Testis (tissue), 3 donors: ENCODE measurements around the gene CENPO. TPM values are rescaled to one million over a fixed set of nuclear protein-coding genes. Genes with fewer than 3 reads are reported as not detected.

Source experiments
- DNase-seq: peaks from one replicate; pipeline ENCODE4 v3.0.0-alpha.2; 2019
- H3K27ac ChIP-seq, 2 donors: fragments of 200-600 bp; sonication (generic); one replicate each; pipeline ENCODE4 v1.5.1; 2019
- H3K27me3 ChIP-seq: fragments of 200-600 bp; sonication (generic); one replicate; pipeline ENCODE4 v1.5.1; 2019
- H3K36me3 ChIP-seq: fragments of 200-600 bp; sonication (generic); one replicate; pipeline ENCODE4 v1.5.1; 2017; ENCODE audit warnings: low read depth; ENCODE audit errors: missing control alignments
- H3K4me1 ChIP-seq: fragments of 200-600 bp; sonication (generic); one replicate; pipeline ENCODE4 v1.5.1; 2019
- H3K4me3 ChIP-seq, 2 donors: fragments of 200-600 bp; sonication (generic); one replicate each; pipeline ENCODE4 v1.5.1; 2017 to 2019
- H3K9me3 ChIP-seq: fragments of 200-600 bp; sonication (generic); one replicate; pipeline ENCODE4 v1.5.1; 2017
- CTCF ChIP-seq, 3 experiments: fragments of 450-650 bp in 2 of 3; fragments of 200-600 bp in 1 of 3; sonication (generic) in 1 of 3; IDR thresholded peaks; one replicate each; pipeline ENCODE4 v1.5.1; 2016 to 2019; ENCODE audit warnings: antibody characterized with exemption in 3 of 3, mild to moderate bottlenecking in 2 of 3, moderate library complexity in 1 of 3
- POLR2A ChIP-seq: fragments of 450-650 bp; IDR thresholded peaks from one replicate; pipeline ENCODE4 v1.6.1; 2017; ENCODE audit warnings: antibody characterized with exemption, mild to moderate bottlenecking, moderate library complexity
- WGBS, 2 donors: methylation state at CpG; one replicate each; pipeline ENCODE4 v1.1.5; 2018; 5-methylcytosine and 5-hydroxymethylcytosine counted together
- intact Hi-C: fragments of 100-400 bp; cut with DNase I; formaldehyde crosslinking; loops from one replicate; pipeline ENCODE4 v1.15.1; 2023; ENCODE audit warnings: low total_unique reads
- polyA plus RNA-seq: library from polyadenylated mRNA; stranded (reverse); fragments of 350-450 nt; fragmentation: Illumina TruSeq; extraction: RNeasy Lipid Tissue Mini Kit (QIAGEN cat#74804); gene quantifications from one replicate; pipeline ENCODE4 v1.2.3, GENCODE V29; 2014; ENCODE audit warnings: low read depth, low replicate concordance; ENCODE audit not compliant: insufficient read depth
- total RNA-seq, 2 donors: library from RNA; depleted of rRNA; stranded (reverse); fragments of >200 nt; gene quantifications; one replicate each; pipeline ENCODE4 v1.2.3, GENCODE V29; 2016

CENPO gene
- total and polyA plus RNA-seq, 3 donors from 2014 or later: 27.1 to 41.2 (median 32.8) TPM

DNA sequence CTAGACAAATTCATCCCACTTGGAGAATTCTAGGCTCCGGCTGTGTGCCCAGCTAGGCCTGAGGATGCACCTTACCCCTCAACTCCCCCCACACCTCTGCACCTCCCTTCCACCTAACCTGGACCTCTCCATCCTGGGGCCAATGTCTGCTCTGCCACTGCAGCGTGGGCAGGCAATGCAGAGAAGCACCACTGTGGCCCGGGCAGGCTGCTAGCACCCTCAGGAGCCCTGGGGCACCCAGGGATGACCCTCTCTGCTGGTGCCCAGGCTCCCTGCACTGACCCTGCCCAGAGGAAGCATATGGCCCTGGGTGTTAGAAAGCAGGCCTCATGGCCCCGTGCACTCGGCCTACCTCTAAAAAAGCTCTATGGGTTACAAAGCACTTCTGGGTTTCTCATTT lies 77.2 kb downstream of the CENPO start:
- no peak overlapping the region for H3K4me3 ChIP-seq
- no peaks in the 10 kb centered on the region for H3K27me3 ChIP-seq
- H3K9me3 ChIP-seq: no peaks in the 10 kb centered on the region
- peak overlapping the region in 1 of 2 donors; percentile 51 for H3K27ac ChIP-seq
- intact Hi-C loops: no loop called here
- TF ChIP-seq CTCF (IDR thresholded peaks at IDR 0.05): no peak
- no peak for TF ChIP-seq POLR2A
- 94 to 98% methylated on average over 4 to 5 of the region's 5 CpGs for WGBS, 2 donors
- DNase-seq: no peak
- no peaks in the 10 kb centered on the region for H3K36me3 ChIP-seq
- H3K4me1 ChIP-seq: peaks cover 10% of the 10 kb centered on the region

GRCh38 chr2:24870891-24871705 lies 77.9 kb downstream of the CENPO start:
- WGBS, 2 donors: 85 to 86% methylated on average over 16 of the region's 16 CpGs
- Histone ChIP-seq H3K9me3 (no peaks in the 10 kb centered on the region), H3K4me3 (no peak overlapping the region), H3K27me3 (no peaks in the 10 kb centered on the region), H3K36me3 (no peaks in the 10 kb centered on the region), H3K4me1 (peaks cover 10% of the 10 kb centered on the region), H3K27ac (peak overlapping the region in 1 of 2 donors; percentile 51)
- intact Hi-C loops: no loop called here
- TF ChIP-seq CTCF (IDR thresholded peaks at IDR 0.05) (no peak), POLR2A (no peak)
- DNase-seq: no peak

- Histone ChIP-seq H3K27ac (peak overlapping the region in 1 of 2 donors; percentile 51), H3K9me3 (no peaks in the 10 kb centered on the region), H3K4me1 (peaks cover 10% of the 10 kb centered on the region), H3K4me3 (no peak overlapping the region), H3K36me3 (no peaks in the 10 kb centered on the region), H3K27me3 (no peaks in the 10 kb centered on the region)
- 28 to 52% methylated on average over 11 to 12 of the region's 12 CpGs for WGBS, 2 donors
- TF ChIP-seq POLR2A (no peak), CTCF (IDR thresholded peaks at IDR 0.05) (no peak)
- no peak for DNase-seq
- intact Hi-C loops: no loop called here
Measured at GRCh38 chr2:24871852-24872333, 78.7 kb downstream of the CENPO start.

Other genes with a start within 250 kb of the CENPO start
- 10 to 100 TPM; 60.4 to 61.3 TPM for gene PTRHD1, start within 50 bp of the CENPO start, total RNA-seq
- gene PTRHD1, start within 50 bp of the CENPO start, polyA plus RNA-seq: 122 TPM
- gene ADCY3, start 126.8 kb downstream of the CENPO start, total RNA-seq: 10 to 100 TPM; 22.3 to 27.9 TPM
- gene ADCY3, start 126.8 kb downstream of the CENPO start, polyA plus RNA-seq: 41.6 TPM
- 10 to 100 TPM; 33.3 to 36.7 TPM for gene DNAJC27, start 178.5 kb downstream of the CENPO start, total RNA-seq
- 59.7 TPM for gene DNAJC27, start 178.5 kb downstream of the CENPO start, polyA plus RNA-seq
- gene EFR3B, start 248.7 kb downstream of the CENPO start, total RNA-seq: 1 to 10 TPM; 3.6 to 3.7 TPM
- 3.0 TPM for gene EFR3B, start 248.7 kb downstream of the CENPO start, polyA plus RNA-seq